Gastrocnemius medialis (tissue), 4 donors: ENCODE results near the gene HMGB1. TPM values are rescaled to one million over a fixed set of nuclear protein-coding genes. Genes with fewer than 3 reads are reported as not detected.
"Not testable (repeated sequence)": the region's sequence is repeated elsewhere in the genome, so short reads cannot be mapped to it uniquely, and the experiment has no call there.

Source experiments
- ATAC-seq, 2 donors: fragments of 150-250 bp; one replicate each; pipeline ENCODE4 v1.9.1; 2016
- DNase-seq, 2 donors: peaks; one replicate each; pipeline ENCODE4 v3.0.0-alpha.2; 2019
- H3K27ac ChIP-seq, 4 donors: fragments of 200-600 bp; sonication (generic); 1 replicate in 1 of 4; 2 replicates in 3 of 4; pipeline ENCODE4 v1.5.1; 2016 to 2018; ENCODE audit warnings: mild to moderate bottlenecking in 2 of 4, moderate library complexity in 1 of 4
- H3K27me3 ChIP-seq, 3 donors: fragments of 200-600 bp; sonication (generic) in 2 of 3; 1 replicate in 1 of 3; 2 replicates in 2 of 3; pipeline versions ENCODE4 v1.5.1 to v1.6.0; 2016 to 2019; ENCODE audit warnings: mild to moderate bottlenecking in 1 of 3, moderate library complexity in 1 of 3
- H3K36me3 ChIP-seq, 2 donors: fragments of 200-600 bp; sonication (generic) in 1 of 2; one replicate each; pipeline ENCODE4 v1.5.1; 2017 to 2018
- H3K4me1 ChIP-seq, 2 donors: fragments of 200-600 bp; sonication (generic) in 1 of 2; one replicate each; pipeline ENCODE4 v1.5.1; 2016 to 2017; ENCODE audit warnings: mild to moderate bottlenecking in 2 of 2
- H3K4me3 ChIP-seq, 4 donors: fragments of 200-600 bp; sonication (generic) in 3 of 4; 1 replicate in 1 of 4; 2 replicates in 3 of 4; pipeline ENCODE4 v1.5.1; 2016 to 2019; ENCODE audit warnings: mild to moderate bottlenecking in 2 of 4
- H3K9me3 ChIP-seq, 3 donors: fragments of 200-600 bp; sonication (generic) in 2 of 3; 1 replicate in 1 of 3; 2 replicates in 2 of 3; pipeline ENCODE4 v1.5.1; 2016 to 2019
- POLR2A ChIP-seq, 2 donors: fragments of 450-650 bp; IDR thresholded peaks; one replicate each; pipeline ENCODE4 v1.6.1; 2017; ENCODE audit warnings: antibody characterized with exemption in 2 of 2, mild to moderate bottlenecking in 2 of 2, moderate library complexity in 2 of 2
- in situ Hi-C, 4 donors: fragments of 200-750 bp; cut with MboI; loops; one replicate each; pipeline versions ENCODE4 v1.15.0 to v1.8.0; 2017; ENCODE audit warnings: low sequenced_read_pairs in 4 of 4
- intact Hi-C: fragments of 100-400 bp; cut with DNase I; formaldehyde crosslinking; loops from one replicate; pipeline ENCODE4 v1.15.1; 2023; ENCODE audit warnings: low total_unique reads
- total RNA-seq, 4 donors: library from RNA; depleted of rRNA; stranded (reverse); fragments of >200 nt; gene quantifications; one replicate each; pipeline versions ENCODE4 v1.1.0 to v1.2.3, GENCODE V29; 2016
- TF ChIP-seq, protein P1 (sequence below), 5 experiments: fragments of 450-650 bp in 3 of 5; fragments of 200-600 bp in 2 of 5; sonication (generic) in 2 of 5; IDR thresholded peaks in 4 of 5; conservative IDR thresholded peaks in 1 of 5; 1 replicate in 4 of 5; 2 replicates in 1 of 5; pipeline ENCODE4 v1.5.1; 2016 to 2019; ENCODE audit warnings: antibody characterized with exemption in 5 of 5, mild to moderate bottlenecking in 3 of 5, moderate library complexity in 3 of 5

The HMGB1 gene
- total RNA-seq, 4 donors from 2014 or later: 217 to 314 (median 265) TPM

DNA sequence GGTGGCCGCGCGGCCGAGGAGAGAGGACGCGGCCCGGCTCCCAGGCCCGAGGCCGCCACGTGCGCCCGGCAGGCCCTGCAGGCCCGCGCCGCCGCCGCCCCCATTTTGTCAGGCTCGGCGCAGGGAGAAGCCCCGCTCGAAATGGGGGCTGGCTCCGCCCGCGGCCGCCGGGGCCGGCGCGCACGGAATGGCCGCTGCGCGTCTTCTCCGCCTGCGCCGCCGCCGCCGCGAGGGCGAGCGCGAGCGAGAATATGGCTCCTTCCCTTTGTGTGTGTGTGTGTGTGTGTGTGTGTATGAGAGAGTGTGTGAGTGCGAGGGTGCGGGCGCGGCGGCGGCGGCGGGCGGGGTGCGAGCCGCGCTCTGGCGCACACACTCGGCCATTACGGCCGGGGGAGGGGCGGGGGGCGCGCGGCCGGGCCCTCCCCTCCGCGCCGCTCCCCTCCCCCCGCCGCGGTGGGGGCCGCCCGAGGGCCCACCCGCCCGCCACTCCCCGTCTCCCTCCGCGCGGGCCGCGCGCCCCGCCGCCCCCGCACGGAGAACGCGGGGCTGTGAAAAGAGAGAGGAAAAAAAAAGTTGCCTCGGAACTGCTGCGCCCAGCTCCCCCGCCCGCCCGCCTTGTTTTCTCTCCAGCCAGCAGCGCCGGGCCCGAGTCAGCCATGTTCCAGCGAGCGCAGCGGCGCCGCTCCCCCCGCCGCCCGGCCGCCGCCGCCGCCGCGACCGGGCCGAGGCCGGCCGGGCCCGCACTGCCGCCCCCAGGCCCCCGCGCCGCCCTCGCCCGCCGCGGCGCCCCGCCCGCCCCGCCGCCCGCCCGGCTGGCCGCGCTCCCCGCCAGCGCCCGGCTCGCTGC lies 1.0 kb downstream of the HMGB1 start:
- peak overlapping the region; percentile 58 to 78 (median 64) for H3K4me3 ChIP-seq
- H3K27me3 ChIP-seq: no peaks in the 10 kb centered on the region
- H3K4me1 ChIP-seq: peaks cover 29 to 30% of the 10 kb centered on the region in 2 donors
- no peaks in the 10 kb centered on the region for H3K9me3 ChIP-seq
- intact Hi-C loops (loop anchor here (1.0 to 5.0 kb wide), 9 partner anchors 42 to 696 kb away; partner anchors contain the start of genes HSPH1, KATNAL1, UBE2L5 and UBL3), in situ Hi-C loops (loop anchor here (10.0 to 25.0 kb wide), 4 partner anchors 60 to 330 kb away; partner anchors contain the start of gene USPL1 (in 4 of the 4))
- peak; percentile 62 to 64 for ATAC-seq
- TF ChIP-seq, protein P1, sequence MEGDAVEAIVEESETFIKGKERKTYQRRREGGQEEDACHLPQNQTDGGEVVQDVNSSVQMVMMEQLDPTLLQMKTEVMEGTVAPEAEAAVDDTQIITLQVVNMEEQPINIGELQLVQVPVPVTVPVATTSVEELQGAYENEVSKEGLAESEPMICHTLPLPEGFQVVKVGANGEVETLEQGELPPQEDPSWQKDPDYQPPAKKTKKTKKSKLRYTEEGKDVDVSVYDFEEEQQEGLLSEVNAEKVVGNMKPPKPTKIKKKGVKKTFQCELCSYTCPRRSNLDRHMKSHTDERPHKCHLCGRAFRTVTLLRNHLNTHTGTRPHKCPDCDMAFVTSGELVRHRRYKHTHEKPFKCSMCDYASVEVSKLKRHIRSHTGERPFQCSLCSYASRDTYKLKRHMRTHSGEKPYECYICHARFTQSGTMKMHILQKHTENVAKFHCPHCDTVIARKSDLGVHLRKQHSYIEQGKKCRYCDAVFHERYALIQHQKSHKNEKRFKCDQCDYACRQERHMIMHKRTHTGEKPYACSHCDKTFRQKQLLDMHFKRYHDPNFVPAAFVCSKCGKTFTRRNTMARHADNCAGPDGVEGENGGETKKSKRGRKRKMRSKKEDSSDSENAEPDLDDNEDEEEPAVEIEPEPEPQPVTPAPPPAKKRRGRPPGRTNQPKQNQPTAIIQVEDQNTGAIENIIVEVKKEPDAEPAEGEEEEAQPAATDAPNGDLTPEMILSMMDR (IDR thresholded peaks at IDR 0.05 in 4 of 5, conservative IDR thresholded peaks at IDR 0.05 in 1 of 5): peak in 1 of 5 experiments; percentile 33
- TF ChIP-seq POLR2A (IDR thresholded peaks at IDR 0.05): peak; percentile 69 to 82
- peak; percentile 60 to 74 for DNase-seq
- H3K27ac ChIP-seq: peak overlapping the region; percentile 82 to 97 (median 95)
- peaks cover 0 to 21% of the 10 kb centered on the region in 2 donors for H3K36me3 ChIP-seq

DNA sequence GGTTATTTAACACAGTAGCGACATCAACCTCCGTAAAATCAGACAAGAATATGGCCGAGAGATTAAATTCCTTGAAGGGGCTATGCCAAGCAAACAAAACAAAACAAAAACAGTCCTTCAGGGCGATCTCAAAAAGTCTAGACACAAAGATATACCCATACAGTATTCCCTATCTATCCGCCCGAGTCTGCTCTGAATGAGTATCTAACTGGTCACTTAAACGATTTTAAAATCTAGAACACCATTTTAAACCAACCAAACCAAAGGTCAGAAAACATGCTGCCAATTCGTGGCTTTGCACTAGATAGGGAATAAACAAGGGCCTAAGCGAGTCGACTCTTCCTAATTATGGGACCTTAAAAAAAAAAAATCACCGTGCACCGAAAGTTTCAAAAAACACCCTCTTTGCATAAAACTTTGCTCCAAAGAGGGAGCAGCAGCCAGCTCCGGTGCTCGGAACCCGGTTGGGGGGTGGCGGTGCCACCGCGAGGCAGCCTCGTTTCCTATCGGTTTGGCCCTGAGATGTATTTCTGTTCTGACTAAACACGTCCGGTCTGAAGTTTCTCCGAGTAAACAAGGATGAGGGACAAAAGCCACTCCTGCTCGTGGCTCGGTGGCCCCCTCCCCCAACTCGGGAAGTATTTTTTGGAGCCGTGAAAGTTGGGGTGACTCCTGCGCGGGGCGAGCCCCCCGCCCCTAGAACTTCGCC lies 1.8 kb downstream of the HMGB1 start:
- intact Hi-C loops: loop anchor here (1.0 to 5.0 kb wide), 8 partner anchors 19 to 697 kb away; partner anchors contain the start of genes HSPH1, KATNAL1, UBE2L5 and UBL3
- peaks cover 29 to 30% of the 10 kb centered on the region in 2 donors for H3K4me1 ChIP-seq
- in situ Hi-C loops: loop anchor here (10.0 to 25.0 kb wide), 4 partner anchors 59 to 329 kb away; partner anchors contain the start of gene USPL1 (in 4 of the 4)
- DNase-seq (peak; percentile 37 to 55), ATAC-seq (peak; percentile 33 to 55)
- H3K4me3 ChIP-seq: peak overlapping the region; percentile 58 to 78 (median 64)
- peaks cover 0 to 28% of the 10 kb centered on the region in 2 donors for H3K36me3 ChIP-seq
- H3K27ac ChIP-seq: peak overlapping the region; percentile 82 to 97 (median 95)
- H3K9me3 ChIP-seq: no peaks in the 10 kb centered on the region
- TF ChIP-seq, protein P1 (IDR thresholded peaks at IDR 0.05 in 4 of 5, conservative IDR thresholded peaks at IDR 0.05 in 1 of 5): no peak
- no peak for TF ChIP-seq POLR2A (IDR thresholded peaks at IDR 0.05)
- no peaks in the 10 kb centered on the region for H3K27me3 ChIP-seq

DNA sequence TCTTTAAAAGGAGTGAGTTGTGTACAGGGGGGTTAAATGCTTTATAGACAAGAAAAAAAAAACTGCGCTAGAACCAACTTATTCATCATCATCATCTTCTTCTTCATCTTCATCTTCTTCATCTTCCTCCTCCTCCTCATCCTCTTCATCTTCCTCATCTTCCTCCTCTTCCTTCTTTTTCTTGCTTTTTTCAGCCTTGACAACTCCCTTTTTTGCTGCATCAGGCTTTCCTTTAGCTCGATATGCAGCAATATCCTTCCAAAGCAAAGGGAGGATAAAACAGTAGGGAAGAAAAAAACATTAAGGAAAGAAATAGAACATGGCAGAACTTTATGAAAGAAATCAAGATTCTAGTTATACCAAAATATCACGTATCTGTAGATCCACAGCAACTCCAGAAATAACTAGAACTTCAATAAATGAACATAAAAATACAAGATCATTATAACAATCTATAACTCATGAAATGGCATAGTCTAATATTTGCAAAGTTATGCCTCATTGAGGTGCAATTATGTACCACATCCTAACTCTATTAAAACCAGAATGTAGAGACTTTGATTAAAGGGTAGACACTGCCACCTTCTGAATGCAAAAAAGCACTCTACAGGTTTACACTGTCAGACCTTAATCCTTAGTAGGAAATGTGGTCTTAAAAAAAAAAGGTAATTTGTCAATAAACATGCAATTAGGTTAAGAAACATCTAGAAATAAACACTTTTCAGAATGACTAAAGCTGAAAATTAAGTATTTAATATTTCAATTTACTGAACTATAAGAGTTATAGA lies 4.3 kb downstream of the HMGB1 start:
- not testable (repeated sequence) for H3K4me3 ChIP-seq, H3K9me3 ChIP-seq, DNase-seq, ATAC-seq, H3K27me3 ChIP-seq
- Histone ChIP-seq H3K4me1 (peaks cover 26 to 28% of the 10 kb centered on the region in 2 donors), H3K36me3 (peaks cover 0 to 28% of the 10 kb centered on the region in 2 donors), H3K27ac (peak overlapping the region; percentile 82 to 97 (median 95))
- TF ChIP-seq, protein P1 (IDR thresholded peaks at IDR 0.05 in 4 of 5, conservative IDR thresholded peaks at IDR 0.05 in 1 of 5): peak in 4 of 5 experiments; percentile 34 to 54 (median 42)
- in situ Hi-C loops (loop anchor here (10.0 to 25.0 kb wide), 4 partner anchors 57 to 327 kb away; partner anchors contain the start of gene USPL1 (in 4 of the 4)), intact Hi-C loops (loop anchor here (5.0 kb wide), 1 partner anchor 329 kb away; no protein-coding TSS in a partner anchor)
